GM12878 (cell line): ENCODE results near the gene MLXIP. TPM values are rescaled to one million over a fixed set of nuclear protein-coding genes. Genes with fewer than 3 reads are reported as not detected.

Experiments used
- ATAC-seq: fragments of 200-7000 bp; cut with Tn5 transposase; 3 replicates; pipeline ENCODE4 v1.9.1; 2020; ENCODE audit warnings: mild to moderate bottlenecking, moderate library complexity
- BruUV-seq: library from RNA; stranded (reverse); fragments of 400-500 nt; replicated peaks from 2 replicates; lab custom pipeline; 2021; lab: Mats Ljungman, UMichigan
- CTCF ChIA-PET: fragments of 300-600 bp; sonication (Branson Sonifier 250); formaldehyde crosslinking; extraction: SDS; loops from one replicate; lab custom pipeline; 2021; ENCODE audit warnings: inconsistent platforms; lab: Yijun Ruan, JAX
- POLR2A ChIA-PET: fragments of 350-600 bp; formaldehyde crosslinking; extraction: SDS; loops from one replicate; lab custom pipeline; 2021; ENCODE audit warnings: inconsistent platforms; lab: Charles Lee
- RAD21 ChIA-PET: fragments of 300-600 bp; sonication (Branson Sonifier 250); formaldehyde crosslinking; loops from one replicate; lab custom pipeline; 2023; ENCODE audit warnings: antibody characterized with exemption; ENCODE audit not compliant: unreplicated experiment; lab: Charles Lee
- SMC1A ChIA-PET: fragments of 300-600 bp; sonication (Branson Sonifier 250); formaldehyde crosslinking; loops from one replicate; lab custom pipeline; 2023; ENCODE audit not compliant: unreplicated experiment, uncharacterized antibody; lab: Charles Lee
- DNase-seq: peaks from one replicate; pipeline ENCODE4 v3.0.0-alpha.2; 2011; ENCODE audit warnings: low read depth, low spot score
- FAIRE-seq: peaks from 3 replicates; lab custom pipeline; 2011; peaks lifted over from hg19 to GRCh38; lab: Jason Lieb, UNC
- H2AFZ ChIP-seq: 2 replicates; pipeline ENCODE4 v1.6.0; 2011; ENCODE audit warnings: low read depth, low read length, control low read depth; ENCODE audit not compliant: control insufficient read depth
- H3K27ac ChIP-seq: 2 replicates; pipeline ENCODE4 v1.5.1; 2011; ENCODE audit warnings: control low read depth; ENCODE audit not compliant: control insufficient read depth, insufficient read depth
- H3K27me3 ChIP-seq, 2 experiments: replicated peaks in 1 of 2; 2 replicates each; pipeline versions ENCODE4 v1.6.0 to v1.6.1; 2011; ENCODE audit warnings: low read length in 1 of 2; ENCODE audit not compliant: control insufficient read depth in 2 of 2, insufficient read depth in 2 of 2
- H3K36me3 ChIP-seq, 2 experiments: 2 replicates each; pipeline ENCODE4 v1.5.1; 2011; ENCODE audit warnings: low read length in 1 of 2; ENCODE audit not compliant: control insufficient read depth in 2 of 2, insufficient read depth in 2 of 2
- H3K4me1 ChIP-seq: 2 replicates; pipeline ENCODE4 v1.6.1; 2011; ENCODE audit warnings: mild to moderate bottlenecking, low read length, moderate library complexity, mixed read lengths; ENCODE audit not compliant: control insufficient read depth, insufficient read depth
- H3K4me2 ChIP-seq: 2 replicates; pipeline ENCODE4 v1.6.0; 2011; ENCODE audit warnings: control low read depth; ENCODE audit not compliant: control insufficient read depth, insufficient read depth
- H3K4me3 ChIP-seq: fragments of 200-600 bp; sonication (generic); 2 replicates; pipeline ENCODE4 v1.5.1; 2016
- H3K79me2 ChIP-seq: 2 replicates; pipeline ENCODE4 v1.6.0; 2011; ENCODE audit warnings: low read length; ENCODE audit not compliant: control insufficient read depth, insufficient read depth
- H3K9ac ChIP-seq: 2 replicates; pipeline ENCODE4 v1.8.0; 2011; ENCODE audit warnings: low read length, control low read depth, mixed read lengths; ENCODE audit not compliant: control insufficient read depth, insufficient read depth
- H3K9me3 ChIP-seq: replicated peaks from 3 replicates; pipeline ENCODE4 v1.5.1; 2011; ENCODE audit warnings: mild to moderate bottlenecking, low read length; ENCODE audit not compliant: control insufficient read depth, insufficient read depth
- H4K20me1 ChIP-seq: 2 replicates; pipeline ENCODE4 v1.6.0; 2011; ENCODE audit not compliant: control insufficient read depth, insufficient read depth
- ATF3 ChIP-seq: IDR thresholded peaks from 2 replicates; pipeline ENCODE4 v1.6.1; 2011; ENCODE audit warnings: low read depth, mild to moderate bottlenecking, low read length, moderate library complexity, borderline replicate concordance; ENCODE audit errors: extremely low read depth
- CHD4 ChIP-seq: fragments of 200-600 bp; sonication (generic); IDR thresholded peaks from 2 replicates; pipeline ENCODE4 v1.6.1; 2016; ENCODE audit warnings: mild to moderate bottlenecking
- IRF3 ChIP-seq: fragments of 450-650 bp; IDR thresholded peaks from 2 replicates; pipeline ENCODE4 v1.6.1; 2014; ENCODE audit warnings: mild to moderate bottlenecking
- MAX ChIP-seq: IDR thresholded peaks from 2 replicates; pipeline ENCODE4 v1.6.1; 2012; ENCODE audit warnings: low read depth, low read length, improper control_type of control experiment
- RCOR1 ChIP-seq: conservative IDR thresholded peaks from 2 replicates; pipeline ENCODE4 v1.6.1; 2012; ENCODE audit warnings: low read depth, low read length, improper control_type of control experiment
- REST ChIP-seq: IDR thresholded peaks from 2 replicates; pipeline ENCODE4 v1.6.1; 2012; ENCODE audit warnings: mild to moderate bottlenecking, low read depth, low read length
- SMC3 ChIP-seq: IDR thresholded peaks from 2 replicates; pipeline ENCODE4 v1.6.1; 2011; ENCODE audit warnings: low read length, improper control_type of control experiment, borderline replicate concordance
- TARDBP ChIP-seq: IDR thresholded peaks from 2 replicates; pipeline ENCODE4 v1.6.1; 2016; ENCODE audit warnings: borderline replicate concordance
- WGBS: methylation state at CpG from one replicate; pipeline ENCODE4 v1.1.6; 2016; ENCODE audit warnings: low lambda C conversion rate; ENCODE audit not compliant: insufficient replicate concordance, insufficient coverage; ENCODE audit errors: missing lambda C conversion rate; 5-methylcytosine and 5-hydroxymethylcytosine counted together
- in situ Hi-C: fragments of 300-500 bp; cut with MboI; formaldehyde crosslinking; loops from 9 replicates; pipeline ENCODE4 v1.14.3; 2018; ENCODE audit warnings: mixed read lengths
- intact Hi-C: fragments of 100-400 bp; cut with micrococcal nuclease; formaldehyde crosslinking; loops from one replicate; pipeline ENCODE4 v1.14.2; 2022; ENCODE audit not compliant: unreplicated experiment
- polyA plus RNA-seq, 11 experiments: library from polyadenylated mRNA; depleted of rRNA in 4 of 11; unstranded in 6 of 11; stranded (reverse) in 5 of 11; fragments of >200 nt; fragmentation: Nextera tagmentation in 4 of 11; fragmentation: Illumina TruSeq in 1 of 11; extraction: Ambion mirVana in 4 of 11; extraction: Trizol in 1 of 11; gene quantifications; 1 replicate in 1 of 11; 2 replicates in 10 of 11; pipeline versions ENCODE4 v1.2.1 to v1.2.3, GENCODE V29; 2011 to 2016; ENCODE audit warnings: inconsistent platforms in 2 of 11, missing spikeins in 2 of 11, low read depth in 1 of 11
- total RNA-seq, 4 experiments: library from RNA; depleted of rRNA in 3 of 4; stranded (reverse); fragments of >200 nt in 3 of 4; fragmentation: Illumina TruSeq in 1 of 4; extraction: Trizol in 1 of 4; gene quantifications; 2 replicates each; pipeline versions ENCODE4 v1.2.1 to v1.2.3, GENCODE V29; 2013 to 2021

Gene MLXIP
- total and polyA plus RNA-seq, 10 of the 15 experiments (the other 5 are each of a cell fraction or from before 2014, with no cell fraction given): 1.1 to 23.7 (median 7.0) TPM

- Histone ChIP-seq H3K4me2 (no peak overlapping the region), H3K4me1 (peaks cover 14% of the 10 kb centered on the region), H3K27ac (no peak overlapping the region), H2AFZ (no peak overlapping the region; the same call in 1 of the 2 replicates), H3K9me3 (no peaks in the 10 kb centered on the region), H3K36me3 (peaks cover 0 to 2% of the 10 kb centered on the region in 2 experiments; a peak in 1 of 4 replicates), H3K79me2 (no peaks in the 10 kb centered on the region), H4K20me1 (no peaks in the 10 kb centered on the region), H3K27me3 (no peaks in the 10 kb centered on the region), H3K4me3 (no peak overlapping the region), H3K9ac (no peak overlapping the region)
- in situ Hi-C loops (no loop called here), intact Hi-C loops (loop anchor here (2.0 kb wide), 1 partner anchor 59 kb away; no protein-coding TSS in a partner anchor)
- ChIA-PET CTCF (interaction anchor here (0.6 to 2.0 kb wide), 5 partner anchors 9 to 168 kb away, joined by 3 to 11 read pairs (median 3); no protein-coding TSS in a partner anchor), SMC1A (interaction anchor here (1.2 kb wide), 1 partner anchor 60 kb away, joined by 3 read pairs; no protein-coding TSS in a partner anchor), RAD21 (no interaction called here), POLR2A (no interaction called here)
- TF ChIP-seq REST (no peak), ATF3 (no peak), MAX (no peak), IRF3 (no peak), SMC3 (peak; percentile 1; the same call in 1 of the 2 replicates), CHD4 (no peak), RCOR1 (no peak), TARDBP (no peak)
- DNase-seq (no peak), ATAC-seq (no peak), FAIRE-seq (no peak)
- no TSS peak for BruUV-seq
- 80% methylated on average over 6 of the region's 6 CpGs for WGBS
Measured at GRCh38 chr12:122063694-122064024, 14.9 kb upstream of the MLXIP start.
